ENCODE measurements around the gene ZNF410.

ZNF410 gene

GRCh38 chr14:73949752-73950734, 63.4 kb downstream of the ZNF410 start, which contains the start of the genes COQ6 and FAM161B:
Gene COQ6 (plus strand): TSS chr14:73950302. CDS start chr14:73950333, 31 bp downstream.
Gene FAM161B (minus strand): TSS chr14:73950094. CDS start chr14:73950026, 68 bp downstream.
- in situ Hi-C loops (cut with MboI; ENCODE audit: low sequenced_read_pairs), result no loop called here

DNA sequence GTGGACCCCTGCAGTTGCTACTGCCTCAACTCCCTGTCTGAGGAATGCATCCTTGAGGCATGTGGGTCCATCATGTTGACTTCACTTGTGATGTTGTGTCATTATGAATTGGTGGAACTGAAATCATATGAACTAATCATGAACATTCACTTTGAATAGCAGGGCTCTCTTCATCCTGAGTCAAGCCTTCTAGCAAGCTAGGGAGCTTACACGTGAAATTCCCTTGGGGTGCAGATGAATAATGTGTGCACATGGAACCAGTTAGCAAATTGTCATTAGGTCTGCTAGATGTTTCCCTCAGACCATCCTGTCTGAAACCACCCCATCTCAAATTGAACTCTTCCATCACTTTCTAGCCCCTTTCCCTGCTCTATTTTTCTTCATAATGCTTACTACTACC, 67.1 kb downstream of the ZNF410 start:
- in situ Hi-C loops (cut with MboI; ENCODE audit: low sequenced_read_pairs), result no loop called here

- in situ Hi-C loops (cut with MboI; ENCODE audit: low sequenced_read_pairs), result no loop called here
Measured at GRCh38 chr14:73955674-73956073, 69.0 kb downstream of the ZNF410 start.

DNA sequence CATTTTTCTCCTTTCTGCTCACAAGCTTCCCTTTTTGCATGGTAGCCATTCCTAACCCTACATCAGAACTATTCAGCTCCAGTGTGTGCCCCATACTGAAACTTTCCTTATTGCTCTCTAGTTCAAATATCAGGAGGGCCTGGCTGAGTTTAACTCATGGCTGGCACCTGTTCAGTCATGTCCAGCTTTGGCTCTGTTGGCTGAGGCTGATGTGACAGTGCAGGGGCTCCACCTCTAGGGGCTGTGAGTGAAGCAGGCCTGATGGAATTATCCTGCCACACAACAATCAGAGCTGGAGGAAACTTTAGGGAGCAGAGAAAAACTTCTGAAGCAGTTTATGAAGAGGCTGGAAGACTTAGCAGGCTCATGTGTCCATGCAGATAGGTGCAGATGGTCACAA, 71.9 kb downstream of the ZNF410 start:
- in situ Hi-C loops (cut with MboI; ENCODE audit: low sequenced_read_pairs), result no loop called here

- in situ Hi-C loops (cut with MboI; ENCODE audit: low sequenced_read_pairs), result no loop called here
Measured at GRCh38 chr14:73961192-73961591, 74.5 kb downstream of the ZNF410 start.

- in situ Hi-C loops (cut with MboI; ENCODE audit: low sequenced_read_pairs), result no loop called here
Measured at GRCh38 chr14:73965216-73965615, 78.6 kb downstream of the ZNF410 start.

- in situ Hi-C loops (cut with MboI; ENCODE audit: low sequenced_read_pairs), result no loop called here
Measured at GRCh38 chr14:73968885-73969284, 82.2 kb downstream of the ZNF410 start.

DNA sequence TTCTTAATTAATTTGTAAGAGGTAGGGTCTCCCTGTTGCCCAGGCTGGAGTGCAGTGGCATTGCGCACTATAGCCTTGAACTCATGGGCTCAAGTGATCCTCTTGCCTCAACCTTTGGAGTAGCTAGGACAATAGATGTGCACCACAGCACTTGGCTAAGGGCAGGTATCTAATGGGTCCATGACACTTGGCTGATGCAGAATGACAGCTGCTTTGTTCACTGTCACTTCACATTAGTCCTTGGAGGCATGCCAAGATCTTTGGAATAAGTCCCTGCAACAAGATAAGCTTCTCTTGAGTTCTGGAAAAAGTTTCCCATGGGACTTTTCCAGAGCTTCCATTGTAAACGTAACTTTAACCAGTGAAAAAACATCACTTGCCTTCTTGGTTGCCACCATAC, 86.8 kb downstream of the ZNF410 start:
- in situ Hi-C loops (cut with MboI; ENCODE audit: low sequenced_read_pairs), result no loop called here

DNA sequence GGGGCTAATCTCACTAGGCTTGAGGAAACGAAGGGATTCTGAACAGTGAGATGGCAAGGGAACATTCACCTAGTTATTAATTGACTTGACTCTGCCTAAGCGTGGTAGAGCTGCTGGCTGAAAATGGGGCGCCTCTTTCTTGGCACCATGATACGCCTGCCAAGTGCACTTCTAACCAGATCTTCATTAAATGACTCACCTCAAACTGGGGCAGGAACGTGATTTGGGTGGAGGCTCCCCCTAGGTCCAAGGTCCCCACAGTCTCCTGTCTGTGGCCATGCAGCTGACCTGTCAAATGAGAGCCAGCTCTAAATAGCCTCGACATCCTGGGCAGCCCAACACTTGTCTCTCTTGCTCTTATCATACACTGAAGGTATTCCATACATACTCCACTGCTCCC, 89.5 kb downstream of the ZNF410 start:
- in situ Hi-C loops (cut with MboI; ENCODE audit: low sequenced_read_pairs), result no loop called here

- in situ Hi-C loops (cut with MboI; ENCODE audit: low sequenced_read_pairs), result no loop called here
Measured at GRCh38 chr14:73977896-73978295, 91.2 kb downstream of the ZNF410 start.
